ENCODE results near the gene THADA.
"Not testable (repeated sequence)": the region's sequence is repeated elsewhere in the genome, so short reads cannot be mapped to it uniquely, and the experiment has no call there.

Gene THADA

DNA sequence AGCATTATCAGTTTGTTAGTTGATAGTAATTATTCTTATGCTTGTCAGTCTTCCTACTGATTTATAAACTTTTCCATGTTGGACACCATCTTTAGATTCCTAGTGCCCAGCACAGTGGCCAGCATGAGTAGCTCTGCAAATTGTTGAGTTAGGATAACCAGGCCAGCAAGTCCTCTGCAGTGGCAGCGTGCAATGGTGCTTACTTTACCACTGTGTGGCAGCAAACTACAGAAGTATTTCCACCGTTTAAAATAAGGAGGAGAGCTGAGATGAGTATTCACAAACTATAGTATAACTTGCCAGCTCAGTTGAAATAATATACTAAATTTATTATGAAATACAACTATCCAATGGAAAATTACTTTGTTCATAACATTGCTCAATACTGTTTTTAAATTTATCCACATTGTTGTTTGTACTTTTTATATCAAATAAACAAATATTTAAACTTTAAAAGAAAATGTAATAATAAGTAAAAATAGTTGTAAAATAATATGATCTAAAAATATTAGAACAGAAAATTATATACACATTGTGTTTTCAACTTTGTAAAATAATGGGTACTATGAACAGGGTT is 9.3 kb upstream of the THADA start:
- DNase-seq (ENCODE audit: low read depth in 2 of 2) = no peak

DNA sequence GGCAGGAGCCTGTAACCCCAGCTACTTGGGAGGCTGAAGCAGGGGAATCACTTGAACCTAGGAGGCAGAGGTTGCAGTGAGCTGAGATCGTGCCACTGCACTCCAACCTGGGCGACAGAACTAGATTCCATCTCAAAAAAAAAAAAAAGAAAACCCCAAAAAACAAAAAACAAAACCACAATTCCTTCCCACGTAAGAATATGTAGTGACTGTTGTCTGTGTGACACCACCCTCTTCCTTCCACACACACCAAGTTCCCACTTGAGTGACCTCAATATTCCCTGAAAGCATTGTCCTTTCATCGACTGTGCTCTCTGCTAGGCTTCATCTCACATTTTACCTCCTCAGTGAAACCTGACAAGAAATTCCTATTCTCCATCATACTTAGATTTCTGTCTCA is 8.8 kb upstream of the THADA start:
- no peak for DNase-seq (ENCODE audit: low read depth in 2 of 2)

DNA sequence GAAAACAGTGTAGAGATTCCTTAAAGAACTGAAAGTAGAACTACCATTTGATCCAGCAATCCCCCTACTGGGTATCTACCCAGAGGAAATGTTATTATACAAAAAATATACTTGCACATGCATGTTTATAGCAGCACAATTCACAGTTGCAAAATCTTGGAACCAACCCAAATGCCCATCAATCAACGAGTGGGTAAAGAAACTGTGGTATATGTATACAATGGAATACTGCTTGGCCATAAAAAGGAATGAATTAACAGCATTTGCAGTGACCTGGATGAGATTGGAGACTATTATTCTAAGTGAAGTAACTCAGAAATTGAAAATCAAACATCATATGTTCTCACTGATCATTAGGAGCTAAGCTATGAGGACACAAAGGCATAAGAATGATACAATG is 4.8 kb upstream of the THADA start:
- not testable (repeated sequence) for DNase-seq (ENCODE audit: low read depth in 2 of 2)

DNA sequence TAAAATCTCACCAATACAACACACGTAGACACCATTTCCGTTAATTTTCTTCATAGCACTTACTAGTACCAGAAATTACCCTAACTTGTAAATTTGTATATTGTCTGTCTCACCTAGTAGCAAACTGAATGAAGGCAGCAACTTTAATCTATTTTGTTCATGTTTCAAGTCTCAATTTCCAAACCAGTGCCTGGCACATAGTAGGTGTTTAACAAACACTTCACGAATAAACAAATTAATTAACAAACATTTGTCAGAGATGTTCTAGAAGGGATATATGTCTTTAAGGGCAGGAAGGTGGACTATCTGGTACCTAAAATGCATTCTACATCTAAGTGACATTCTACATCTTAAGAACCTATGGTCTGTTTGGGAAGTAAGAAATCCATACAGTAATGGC is 963 bp downstream of the THADA start:
- DNase-seq (ENCODE audit: low read depth in 2 of 2) = no peak

DNA sequence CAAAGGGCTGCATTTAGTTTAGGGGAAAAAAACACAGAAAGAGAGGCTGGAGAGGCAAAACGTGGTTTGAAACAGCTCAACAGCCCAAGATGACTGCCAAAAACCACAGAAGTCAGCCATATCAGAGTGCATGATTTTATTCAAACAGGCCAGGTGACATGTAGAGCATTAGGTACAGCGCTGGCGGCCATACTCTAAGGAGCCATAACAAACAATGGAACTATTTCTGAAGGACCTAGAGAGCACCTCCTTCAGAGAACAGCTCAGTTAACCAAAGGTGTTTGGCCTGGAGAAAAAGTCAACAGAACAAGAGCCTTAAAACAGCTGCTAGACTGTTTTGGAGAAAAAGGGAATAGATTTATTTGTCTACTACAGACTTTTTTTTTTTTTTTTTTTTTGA is 2.6 kb downstream of the THADA start:
- DNase-seq (ENCODE audit: low read depth in 2 of 2) = no peak

DNA sequence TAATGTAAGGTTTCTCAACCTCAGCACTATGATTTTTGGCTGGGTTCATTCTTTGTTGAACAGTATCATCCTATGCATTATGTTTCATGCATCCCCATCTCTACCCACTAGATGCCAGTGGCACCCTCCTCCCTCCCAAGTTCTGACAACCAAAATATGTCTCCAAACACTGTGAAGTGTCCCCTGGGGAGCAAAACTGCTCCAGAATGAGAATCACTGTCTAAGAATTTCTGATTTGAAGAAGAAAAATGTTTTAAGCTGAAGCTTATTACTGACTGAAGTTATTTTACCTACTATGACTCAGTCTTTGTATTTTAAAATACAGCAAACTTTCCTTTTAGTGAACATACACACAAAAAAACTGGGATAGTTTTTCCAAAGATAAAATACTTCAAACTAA is 3.4 kb downstream of the THADA start:
- DNase-seq (ENCODE audit: low read depth in 2 of 2) = no peak

DNA sequence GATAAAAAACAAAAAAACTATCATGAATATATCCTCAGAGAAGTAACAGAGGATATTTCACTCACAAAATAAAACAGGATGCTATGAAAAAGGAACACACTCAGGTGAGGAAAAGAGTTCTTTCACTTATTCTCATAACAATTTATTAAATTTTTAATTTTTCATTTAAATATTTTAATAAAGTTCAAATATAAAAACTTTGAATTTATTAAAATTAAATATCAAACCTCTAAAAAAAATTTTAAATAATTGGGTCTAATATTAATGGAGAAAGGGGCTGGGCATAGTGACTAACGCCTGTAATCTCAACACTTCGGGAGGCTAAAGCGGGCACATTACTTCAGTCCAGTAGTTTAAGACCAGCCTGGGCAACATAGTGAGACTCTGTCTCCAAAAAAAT is 10.1 kb downstream of the THADA start:
- no peak for DNase-seq (ENCODE audit: low read depth in 2 of 2)

DNA sequence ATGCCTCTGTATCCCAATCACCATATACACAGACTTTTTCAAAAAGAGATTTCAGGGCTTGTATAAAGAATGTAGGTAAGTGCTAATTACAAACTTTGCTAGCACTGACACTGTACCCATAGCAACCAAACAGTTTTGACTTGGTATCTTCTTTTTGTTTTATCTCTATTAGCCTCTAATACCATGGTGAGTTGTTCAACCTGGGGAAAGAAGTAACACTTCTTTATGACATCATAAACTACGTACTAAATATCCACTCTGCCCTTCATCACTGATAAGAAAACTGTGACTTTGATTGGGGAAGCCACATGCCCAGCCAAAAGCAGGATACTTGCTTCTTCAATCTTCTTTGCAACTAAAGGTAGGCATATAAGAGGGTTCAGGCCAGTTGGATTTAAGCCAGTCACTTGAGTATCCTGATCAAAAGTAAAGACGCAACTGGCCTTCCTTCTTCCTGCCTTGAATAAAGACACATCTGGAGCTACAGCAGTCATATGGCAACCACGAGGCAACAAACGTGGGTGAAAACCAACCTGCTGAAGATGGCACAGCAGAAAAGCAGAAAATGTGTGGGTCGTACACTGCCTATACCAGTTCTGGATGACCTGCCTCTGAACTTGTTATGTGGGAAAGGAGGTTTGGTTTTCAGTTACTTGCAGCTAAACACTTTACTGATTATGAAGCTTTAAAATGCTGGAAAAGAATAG is 16.4 kb downstream of the THADA start:
- no peak for DNase-seq (ENCODE audit: low read depth in 2 of 2)

DNA sequence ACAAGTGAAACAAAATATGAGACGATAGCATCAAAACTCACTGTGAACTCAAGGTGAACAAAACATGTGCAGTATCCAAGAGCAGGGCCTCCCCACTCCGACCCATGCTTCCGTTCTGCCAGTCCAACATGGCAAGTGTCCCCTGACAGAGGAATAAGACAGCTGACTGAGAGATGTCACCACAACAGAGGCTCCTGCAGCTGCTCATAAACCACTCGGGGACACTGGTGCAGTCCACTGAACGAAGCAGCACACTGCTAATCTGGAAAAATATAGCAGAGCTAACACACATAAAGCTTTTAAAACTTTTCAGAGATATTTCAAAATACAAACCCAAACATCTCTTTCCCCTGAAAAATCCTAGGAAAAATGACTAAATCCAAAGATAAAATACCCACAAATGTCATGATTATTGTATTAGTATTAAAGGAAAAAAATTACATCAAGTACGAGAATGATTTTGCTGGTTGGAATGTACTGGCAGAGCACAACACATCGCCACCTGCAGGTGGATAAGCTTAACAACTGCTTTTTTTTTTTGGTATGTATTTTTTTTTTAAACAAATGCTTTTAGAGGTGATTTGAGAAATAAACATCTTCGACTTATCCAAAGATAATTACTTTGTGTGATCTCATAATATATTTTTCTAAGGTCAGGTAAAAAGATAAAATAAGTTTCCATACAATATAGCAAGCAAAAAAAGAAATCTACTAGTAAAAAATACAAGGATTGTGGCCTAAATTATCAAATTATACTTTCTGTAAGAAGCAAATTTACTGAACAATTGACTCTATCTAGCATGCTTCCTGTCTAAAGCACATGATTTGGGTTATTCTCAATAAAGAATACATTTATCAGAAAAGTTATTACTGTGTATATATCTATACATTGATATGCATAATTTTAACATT is 18.6 kb downstream of the THADA start:
- no peak for DNase-seq (ENCODE audit: low read depth in 2 of 2)

DNA sequence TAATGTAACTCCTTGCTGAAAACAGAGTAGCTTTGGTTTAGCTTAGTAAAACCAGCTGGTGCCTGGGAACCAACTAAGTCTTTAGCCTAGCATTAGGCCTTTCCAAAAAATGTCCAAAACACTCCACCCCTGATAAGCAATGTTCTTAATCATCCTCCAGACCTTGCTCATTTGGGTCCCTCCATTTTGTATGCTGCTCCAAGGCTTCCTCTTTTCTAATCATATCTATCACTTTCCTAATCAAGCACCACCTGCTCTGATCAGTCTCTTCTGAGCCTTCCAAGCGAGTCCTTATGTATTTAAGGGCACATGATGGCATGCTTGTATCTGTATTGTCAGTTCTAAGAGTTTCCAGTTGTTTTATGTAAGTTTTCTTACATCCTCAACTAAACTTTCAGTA is 23.6 kb downstream of the THADA start:
- no peak for DNase-seq (ENCODE audit: low read depth in 2 of 2)

DNA sequence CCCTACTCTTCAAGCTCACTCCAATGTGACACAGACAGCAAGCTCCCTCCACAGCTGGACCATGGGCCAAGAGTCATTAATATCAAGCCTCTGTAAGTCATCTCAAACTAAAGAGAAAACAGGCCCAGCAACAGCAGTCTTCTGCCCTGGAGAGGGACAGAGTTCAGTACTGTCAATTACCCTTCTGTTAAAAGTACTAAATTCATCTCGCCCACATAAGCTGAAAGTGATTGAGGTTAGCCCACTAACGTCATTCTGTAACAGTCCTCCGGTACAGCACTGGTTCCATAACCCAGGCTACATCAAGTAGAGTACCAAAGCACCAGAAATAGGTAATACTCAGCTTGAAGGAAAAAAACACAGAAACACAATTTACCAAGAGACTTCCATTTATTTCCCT is 25.9 kb downstream of the THADA start:
- DNase-seq (ENCODE audit: low read depth in 2 of 2) = no peak

DNA sequence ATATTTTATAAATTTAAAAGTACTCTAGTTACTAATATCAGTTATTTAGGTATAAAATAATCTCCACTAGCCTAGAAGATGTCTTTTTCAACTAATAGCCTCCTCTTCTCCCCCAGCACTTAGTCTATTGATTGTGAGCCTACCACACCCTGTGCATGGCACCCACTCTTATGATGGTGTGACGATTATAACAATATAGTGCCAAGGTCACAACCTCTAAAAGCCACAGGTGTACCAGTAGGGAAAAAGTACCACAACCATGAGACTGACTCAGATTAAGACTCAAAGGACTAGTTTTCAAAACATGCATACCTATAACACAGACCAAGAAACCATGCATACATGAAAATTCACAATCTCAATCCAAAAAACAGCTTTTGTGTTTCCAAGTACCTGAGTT is 27.6 kb downstream of the THADA start:
- no peak for DNase-seq (ENCODE audit: low read depth in 2 of 2)

DNA sequence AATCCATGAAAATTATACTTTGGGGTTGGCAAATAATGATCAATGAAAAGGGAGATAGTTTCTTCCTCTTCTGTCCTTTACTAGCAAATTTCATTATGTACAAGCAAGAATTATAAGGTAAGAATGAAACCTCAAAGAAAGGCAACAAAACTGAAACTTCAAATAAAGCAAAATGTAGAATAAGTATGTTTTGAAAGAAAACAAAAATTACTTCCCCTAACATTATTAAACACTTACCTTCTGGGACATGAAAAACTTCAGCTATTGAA is 29.4 kb downstream of the THADA start:
- DNase-seq (ENCODE audit: low read depth in 2 of 2) = no peak

DNA sequence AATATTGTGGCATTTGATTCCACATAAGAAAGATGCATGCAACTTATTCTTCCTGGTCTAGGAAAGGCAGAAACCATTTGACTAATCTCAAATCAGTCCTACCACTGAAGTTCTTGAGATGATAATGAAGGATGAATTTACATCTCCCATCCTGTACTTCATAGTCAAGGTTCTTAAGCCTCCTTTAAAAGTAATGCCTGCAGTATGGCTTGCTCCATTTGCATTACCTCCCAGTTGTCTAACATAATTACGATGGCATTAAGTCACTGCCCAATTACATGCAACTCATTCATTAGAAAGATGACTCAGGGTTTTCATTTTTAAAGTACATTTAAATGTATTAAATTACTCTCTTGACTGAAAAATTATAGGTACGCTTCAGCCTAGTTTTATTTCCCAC is 32.2 kb downstream of the THADA start:
- DNase-seq (ENCODE audit: low read depth in 2 of 2) = no peak

DNA sequence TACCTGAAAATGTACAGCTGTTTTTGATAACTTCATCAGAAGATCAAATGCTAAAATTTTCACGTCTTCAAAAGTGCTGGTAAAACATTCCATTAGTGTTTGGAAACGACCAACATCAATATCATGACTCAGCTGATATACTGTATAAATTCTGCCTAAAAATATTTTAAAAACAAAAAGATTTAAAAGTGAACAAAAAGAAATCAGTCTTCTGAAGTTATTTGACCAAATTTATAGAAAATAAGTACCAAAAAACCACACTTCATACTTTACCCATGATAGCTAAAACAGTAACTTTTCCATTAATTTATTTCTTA is 35.6 kb downstream of the THADA start:
- DNase-seq (ENCODE audit: low read depth in 2 of 2) = no peak

DNA sequence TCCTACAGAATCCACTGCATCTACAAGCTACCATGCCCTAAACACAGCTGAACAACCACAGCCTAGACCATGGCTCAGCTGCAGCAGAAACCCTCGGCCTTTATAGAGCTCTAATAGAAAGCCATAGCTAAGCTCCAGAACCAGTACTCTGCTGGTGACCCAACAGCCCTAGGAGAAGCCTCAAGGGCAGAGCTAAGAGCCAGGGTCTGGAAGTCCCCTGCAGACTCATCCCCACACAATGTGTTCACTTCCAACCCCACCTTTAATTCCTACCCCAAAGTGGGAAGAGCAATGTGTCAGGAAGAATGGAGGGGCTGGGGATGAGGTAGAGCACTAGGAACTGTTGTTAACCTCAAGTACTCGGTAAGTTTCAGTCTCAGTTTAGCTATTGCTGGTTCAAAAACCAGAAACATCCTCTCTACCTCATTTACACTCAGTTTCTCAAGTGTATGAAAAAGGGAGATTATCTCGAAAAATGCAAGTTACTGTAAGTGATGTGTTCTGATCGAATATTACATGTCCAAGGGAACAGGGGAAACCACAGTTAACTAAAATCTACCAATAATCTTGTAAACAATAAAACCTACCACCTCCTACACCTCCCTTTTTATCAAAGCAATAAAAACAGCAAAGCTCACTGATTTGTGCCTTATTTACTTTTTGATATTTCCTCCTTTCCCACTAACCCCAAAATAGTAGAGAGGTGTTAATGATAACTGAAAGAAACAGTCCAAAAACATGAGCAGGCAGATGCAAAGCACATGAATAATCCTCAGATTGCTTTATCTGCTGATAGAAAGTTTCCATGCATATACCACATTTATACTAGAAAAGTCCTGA is 36.2 kb downstream of the THADA start:
- no peak for DNase-seq (ENCODE audit: low read depth in 2 of 2)

DNA sequence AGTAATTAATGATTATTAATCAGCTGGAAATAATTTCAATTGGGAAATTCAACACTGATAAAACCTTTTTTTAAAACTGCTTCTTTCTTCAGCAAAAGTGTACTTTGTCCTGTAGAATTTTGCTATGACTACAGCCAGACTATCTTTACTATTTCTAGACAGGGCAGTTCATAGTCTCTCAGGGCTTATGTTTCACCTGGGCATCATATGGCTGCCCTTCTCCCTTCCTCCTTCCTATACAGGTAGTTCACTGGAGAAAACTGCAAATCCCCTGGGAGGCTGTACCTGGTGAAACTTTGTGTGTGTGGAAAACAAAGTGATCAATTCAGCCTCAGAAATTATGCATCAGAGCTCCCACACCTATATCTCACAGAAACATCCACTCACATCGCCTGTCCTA is 38.6 kb downstream of the THADA start:
- no peak for DNase-seq (ENCODE audit: low read depth in 2 of 2)

DNA sequence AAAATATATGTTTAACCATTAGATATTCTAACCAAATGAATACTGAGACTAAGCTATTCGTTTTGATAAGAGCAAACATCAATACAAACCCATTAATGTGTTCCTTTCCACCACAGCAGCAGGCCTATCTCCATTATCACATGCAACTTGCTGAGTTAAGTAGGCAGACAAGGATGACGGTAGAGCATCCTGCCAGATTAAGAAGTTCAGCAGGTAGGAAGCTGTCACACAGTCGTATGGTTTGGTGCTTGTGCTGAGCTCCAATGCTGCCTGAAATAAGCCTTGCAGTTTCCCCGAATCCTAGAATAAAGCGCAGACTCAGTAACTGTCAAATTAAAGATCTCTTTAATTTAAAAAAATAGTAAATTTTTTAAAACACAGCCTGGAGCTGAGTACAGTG is 39.6 kb downstream of the THADA start:
- no peak for DNase-seq (ENCODE audit: low read depth in 2 of 2)

DNA sequence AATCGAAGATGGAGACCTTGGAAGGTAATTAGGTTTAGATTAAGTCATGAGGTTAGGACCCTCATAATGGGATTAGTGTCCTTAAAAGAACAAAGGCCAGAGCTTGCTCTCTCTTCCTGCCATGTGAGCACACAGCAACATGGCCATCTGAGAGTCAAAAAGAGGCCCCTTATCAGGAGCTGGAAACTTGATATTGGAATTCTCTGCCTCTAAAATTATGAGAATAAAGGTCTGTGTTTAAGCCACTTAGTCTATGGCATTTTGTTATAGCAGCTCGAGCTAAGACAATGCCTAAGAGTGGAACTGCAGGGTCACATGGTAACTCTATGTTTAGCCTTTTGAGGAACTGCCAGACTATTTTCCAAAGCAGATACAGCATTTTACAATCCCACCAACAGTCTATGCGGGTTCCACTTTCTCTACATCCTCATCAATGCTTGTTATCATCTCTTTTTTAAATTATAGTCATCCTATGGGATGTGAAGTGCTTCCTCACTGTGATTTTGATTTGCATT is 42.4 kb downstream of the THADA start:
- no peak for DNase-seq (ENCODE audit: low read depth in 2 of 2)

DNA sequence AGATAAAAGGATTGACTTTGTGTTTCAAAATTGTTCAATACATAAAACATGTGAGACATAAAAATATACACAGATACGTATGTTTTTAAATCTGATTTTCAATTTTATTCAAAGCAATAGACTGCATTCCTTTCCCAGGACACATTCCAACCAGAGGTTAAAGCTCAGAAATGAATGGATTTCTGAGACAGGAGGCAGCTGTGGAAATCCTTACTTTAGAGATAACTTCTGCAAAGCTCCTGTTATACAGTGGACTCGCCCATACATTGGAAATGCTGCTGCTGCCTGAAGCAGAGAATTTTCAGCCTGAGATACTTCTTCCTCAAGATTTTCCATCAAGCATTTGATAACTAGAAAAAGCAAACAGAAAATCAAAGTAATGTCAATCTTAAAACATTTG is 43.8 kb downstream of the THADA start:
- DNase-seq (ENCODE audit: low read depth in 2 of 2) = no peak

DNA sequence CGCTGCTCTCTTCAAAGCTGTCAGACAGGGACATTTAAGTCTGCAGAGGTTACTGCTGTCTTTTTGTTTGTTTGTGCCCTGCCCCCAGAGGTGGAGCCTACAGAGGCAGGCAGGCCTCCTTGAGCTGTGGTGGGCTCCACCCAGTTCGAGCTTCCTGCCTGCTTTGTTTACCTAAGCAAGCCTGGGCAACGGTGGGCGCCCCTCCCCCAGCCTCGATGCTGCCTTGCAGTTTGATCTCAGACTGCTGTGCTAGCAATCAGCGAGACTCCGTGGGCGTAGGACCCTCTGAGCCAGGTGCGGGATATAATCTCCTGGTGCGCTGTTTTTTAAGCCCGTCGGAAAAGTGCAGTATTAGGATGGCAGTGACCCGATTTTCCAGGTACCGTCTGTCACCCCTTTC is 47.5 kb downstream of the THADA start:
- not testable (repeated sequence) for DNase-seq (ENCODE audit: low read depth in 2 of 2)

DNA sequence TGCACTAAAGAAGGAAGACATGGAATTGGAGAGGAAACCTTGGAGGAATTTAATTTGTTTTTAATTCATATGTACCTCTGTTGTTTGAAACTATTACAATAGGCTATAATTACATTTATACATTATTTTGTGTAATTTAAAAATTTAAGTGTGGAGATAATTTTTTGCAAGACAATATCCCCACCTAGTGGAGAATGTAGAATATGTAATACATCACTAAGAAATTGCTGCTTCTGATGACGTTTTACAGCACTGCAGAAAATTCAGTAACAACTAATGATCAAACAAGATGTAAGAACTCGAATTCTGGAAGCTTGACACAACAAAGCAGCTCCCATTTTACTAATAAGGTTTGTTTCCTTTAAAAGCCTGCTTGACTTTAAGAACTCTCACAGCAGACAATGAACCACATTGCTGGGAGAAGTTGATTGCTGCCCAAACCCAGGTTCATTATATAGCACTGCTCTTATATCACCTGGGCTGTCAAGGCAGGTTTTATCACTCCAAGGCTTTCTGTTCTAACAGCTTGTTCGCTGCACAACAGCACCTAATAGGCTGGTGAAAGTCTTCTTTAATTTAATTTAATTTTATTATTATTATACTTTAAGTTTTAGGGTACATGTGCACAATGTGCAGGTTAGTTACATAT is 53.4 kb downstream of the THADA start:
- no peak for DNase-seq (ENCODE audit: low read depth in 2 of 2)

Measured in stimulated activated CD4-positive, alpha-beta T cell treated with anti-CD3 and anti-CD28 coated beads, Interleukin-1b, Interleukin-23, amount 100 ng/mL, for 4 hours (primary cell).